ENCODE data around the gene LNX2. TPM values are rescaled to one million over a fixed set of nuclear protein-coding genes. Genes with fewer than 3 reads are reported as not detected.

LNX2 gene
- total RNA-seq, 1 experiment from 2014 or later, result 4.1 TPM

- no peak for DNase-seq (ENCODE audit: low read depth)
Observed at GRCh38 chr13:27534981-27535380, 85.3 kb downstream of the LNX2 start.

GRCh38 chr13:27534108-27534980 is 86.0 kb downstream of the LNX2 start:
- no peak for DNase-seq (ENCODE audit: low read depth)
- in situ Hi-C loops (cut with HindIII; ENCODE audit: low pct_unique_long_range_greater_than_20kb, low sequenced_read_pairs), result no loop called here

More at GRCh38 chr13:27534981-27535380, 85.3 kb downstream of the LNX2 start:
- in situ Hi-C loops (cut with HindIII; ENCODE audit: low pct_unique_long_range_greater_than_20kb, low sequenced_read_pairs), result no loop called here

- DNase-seq (ENCODE audit: low read depth), result peak; percentile 66
- in situ Hi-C loops (cut with HindIII; ENCODE audit: low pct_unique_long_range_greater_than_20kb, low sequenced_read_pairs), result no loop called here
Observed at GRCh38 chr13:27533155-27533643, 87.1 kb downstream of the LNX2 start.

GRCh38 chr13:27528908-27529307 is 91.4 kb downstream of the LNX2 start:
- in situ Hi-C loops (cut with HindIII; ENCODE audit: low pct_unique_long_range_greater_than_20kb, low sequenced_read_pairs), result no loop called here
- DNase-seq (ENCODE audit: low read depth), result no peak

- in situ Hi-C loops (cut with HindIII; ENCODE audit: low pct_unique_long_range_greater_than_20kb, low sequenced_read_pairs), result no loop called here
- no peak for DNase-seq (ENCODE audit: low read depth)
Observed at GRCh38 chr13:27526516-27526915, 93.8 kb downstream of the LNX2 start.

- in situ Hi-C loops (cut with HindIII; ENCODE audit: low pct_unique_long_range_greater_than_20kb, low sequenced_read_pairs), result no loop called here
Observed at GRCh38 chr13:27524981-27525975, 95.1 kb downstream of the LNX2 start.

GRCh38 chr13:27523346-27524073 is 96.8 kb downstream of the LNX2 start:
- DNase-seq (ENCODE audit: low read depth), result no peak
- in situ Hi-C loops (cut with HindIII; ENCODE audit: low pct_unique_long_range_greater_than_20kb, low sequenced_read_pairs), result no loop called here

More at GRCh38 chr13:27524981-27525975, 95.1 kb downstream of the LNX2 start:
- DNase-seq (ENCODE audit: low read depth), result no peak

- no peak for DNase-seq (ENCODE audit: low read depth)
- in situ Hi-C loops (cut with HindIII; ENCODE audit: low pct_unique_long_range_greater_than_20kb, low sequenced_read_pairs), result no loop called here
Observed at GRCh38 chr13:27522847-27523246, 97.5 kb downstream of the LNX2 start.

GRCh38 chr13:27516103-27516502 is 104.2 kb downstream of the LNX2 start:
- DNase-seq (ENCODE audit: low read depth), result no peak
- in situ Hi-C loops (cut with HindIII; ENCODE audit: low pct_unique_long_range_greater_than_20kb, low sequenced_read_pairs), result no loop called here

GRCh38 chr13:27510082-27510481 is 110.2 kb downstream of the LNX2 start:
- in situ Hi-C loops (cut with HindIII; ENCODE audit: low pct_unique_long_range_greater_than_20kb, low sequenced_read_pairs), result no loop called here

GRCh38 chr13:27508802-27509201 is 111.5 kb downstream of the LNX2 start:
- DNase-seq (ENCODE audit: low read depth), result no peak
- in situ Hi-C loops (cut with HindIII; ENCODE audit: low pct_unique_long_range_greater_than_20kb, low sequenced_read_pairs), result no loop called here

More at GRCh38 chr13:27510082-27510481, 110.2 kb downstream of the LNX2 start:
- DNase-seq (ENCODE audit: low read depth), result no peak

GRCh38 chr13:27505792-27506191 is 114.5 kb downstream of the LNX2 start:
- no peak for DNase-seq (ENCODE audit: low read depth)
- in situ Hi-C loops (cut with HindIII; ENCODE audit: low pct_unique_long_range_greater_than_20kb, low sequenced_read_pairs), result no loop called here

GRCh38 chr13:27504868-27505194 is 115.5 kb downstream of the LNX2 start:
- no peak for DNase-seq (ENCODE audit: low read depth)
- in situ Hi-C loops (cut with HindIII; ENCODE audit: low pct_unique_long_range_greater_than_20kb, low sequenced_read_pairs), result no loop called here

- no peak for DNase-seq (ENCODE audit: low read depth)
- in situ Hi-C loops (cut with HindIII; ENCODE audit: low pct_unique_long_range_greater_than_20kb, low sequenced_read_pairs), result no loop called here
Observed at GRCh38 chr13:27504128-27504867, 116.0 kb downstream of the LNX2 start.

GRCh38 chr13:27500806-27501534 is 119.4 kb downstream of the LNX2 start:
- no peak for DNase-seq (ENCODE audit: low read depth)
- in situ Hi-C loops (cut with HindIII; ENCODE audit: low pct_unique_long_range_greater_than_20kb, low sequenced_read_pairs), result no loop called here

- no peak for DNase-seq (ENCODE audit: low read depth)
- in situ Hi-C loops (cut with HindIII; ENCODE audit: low pct_unique_long_range_greater_than_20kb, low sequenced_read_pairs), result no loop called here
Observed at GRCh38 chr13:27497563-27498230, 122.6 kb downstream of the LNX2 start.
